ENCODE data around the gene GNPDA1. TPM values are rescaled to one million over a fixed set of nuclear protein-coding genes. Genes with fewer than 3 reads are reported as not detected.
"Not testable (repeated sequence)": the region's sequence is repeated elsewhere in the genome, so short reads cannot be mapped to it uniquely, and the experiment has no call there.

The GNPDA1 gene
- total and polyA plus RNA-seq, 9 of the 15 experiments (the other 6 are each of a cell fraction or from before 2014, with no cell fraction given) = 14.1 to 145 (median 52.2) TPM

DNA sequence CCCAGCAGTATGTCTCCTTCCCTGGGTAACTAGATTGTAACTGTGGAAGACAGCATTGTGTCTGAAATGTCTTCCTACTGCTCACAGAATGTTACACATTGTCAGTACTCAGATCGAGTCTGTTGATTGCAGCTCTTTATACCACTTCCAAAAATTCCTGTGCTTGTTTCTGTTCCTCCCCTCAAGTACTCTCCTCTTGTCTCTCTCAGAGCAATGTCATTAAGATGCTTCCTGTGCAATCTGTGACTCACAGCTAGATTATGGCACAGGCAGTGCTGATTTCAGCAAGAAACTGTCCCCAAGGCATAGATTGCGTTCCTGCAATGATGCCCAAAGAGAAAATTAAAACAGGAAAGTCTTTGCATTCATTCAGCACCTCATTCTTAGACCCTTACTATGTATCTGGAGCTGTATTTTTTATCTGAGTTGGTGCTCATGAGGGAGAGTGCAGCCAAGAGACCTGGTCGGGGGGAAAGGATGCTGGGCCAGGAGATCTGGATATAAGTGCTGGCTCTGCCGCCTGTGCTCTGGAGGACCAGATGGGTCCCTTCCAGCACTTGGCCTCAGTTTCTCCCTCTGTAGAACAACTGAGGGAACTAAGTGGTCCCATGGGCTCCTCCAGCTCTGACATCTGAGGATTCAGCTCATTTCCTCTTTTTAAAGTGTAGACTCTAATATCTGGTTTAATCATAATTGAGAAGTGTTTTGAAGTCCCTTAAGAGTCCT is 40.8 kb upstream of the GNPDA1 start (continued):
- TF ChIP-seq, protein P1, sequence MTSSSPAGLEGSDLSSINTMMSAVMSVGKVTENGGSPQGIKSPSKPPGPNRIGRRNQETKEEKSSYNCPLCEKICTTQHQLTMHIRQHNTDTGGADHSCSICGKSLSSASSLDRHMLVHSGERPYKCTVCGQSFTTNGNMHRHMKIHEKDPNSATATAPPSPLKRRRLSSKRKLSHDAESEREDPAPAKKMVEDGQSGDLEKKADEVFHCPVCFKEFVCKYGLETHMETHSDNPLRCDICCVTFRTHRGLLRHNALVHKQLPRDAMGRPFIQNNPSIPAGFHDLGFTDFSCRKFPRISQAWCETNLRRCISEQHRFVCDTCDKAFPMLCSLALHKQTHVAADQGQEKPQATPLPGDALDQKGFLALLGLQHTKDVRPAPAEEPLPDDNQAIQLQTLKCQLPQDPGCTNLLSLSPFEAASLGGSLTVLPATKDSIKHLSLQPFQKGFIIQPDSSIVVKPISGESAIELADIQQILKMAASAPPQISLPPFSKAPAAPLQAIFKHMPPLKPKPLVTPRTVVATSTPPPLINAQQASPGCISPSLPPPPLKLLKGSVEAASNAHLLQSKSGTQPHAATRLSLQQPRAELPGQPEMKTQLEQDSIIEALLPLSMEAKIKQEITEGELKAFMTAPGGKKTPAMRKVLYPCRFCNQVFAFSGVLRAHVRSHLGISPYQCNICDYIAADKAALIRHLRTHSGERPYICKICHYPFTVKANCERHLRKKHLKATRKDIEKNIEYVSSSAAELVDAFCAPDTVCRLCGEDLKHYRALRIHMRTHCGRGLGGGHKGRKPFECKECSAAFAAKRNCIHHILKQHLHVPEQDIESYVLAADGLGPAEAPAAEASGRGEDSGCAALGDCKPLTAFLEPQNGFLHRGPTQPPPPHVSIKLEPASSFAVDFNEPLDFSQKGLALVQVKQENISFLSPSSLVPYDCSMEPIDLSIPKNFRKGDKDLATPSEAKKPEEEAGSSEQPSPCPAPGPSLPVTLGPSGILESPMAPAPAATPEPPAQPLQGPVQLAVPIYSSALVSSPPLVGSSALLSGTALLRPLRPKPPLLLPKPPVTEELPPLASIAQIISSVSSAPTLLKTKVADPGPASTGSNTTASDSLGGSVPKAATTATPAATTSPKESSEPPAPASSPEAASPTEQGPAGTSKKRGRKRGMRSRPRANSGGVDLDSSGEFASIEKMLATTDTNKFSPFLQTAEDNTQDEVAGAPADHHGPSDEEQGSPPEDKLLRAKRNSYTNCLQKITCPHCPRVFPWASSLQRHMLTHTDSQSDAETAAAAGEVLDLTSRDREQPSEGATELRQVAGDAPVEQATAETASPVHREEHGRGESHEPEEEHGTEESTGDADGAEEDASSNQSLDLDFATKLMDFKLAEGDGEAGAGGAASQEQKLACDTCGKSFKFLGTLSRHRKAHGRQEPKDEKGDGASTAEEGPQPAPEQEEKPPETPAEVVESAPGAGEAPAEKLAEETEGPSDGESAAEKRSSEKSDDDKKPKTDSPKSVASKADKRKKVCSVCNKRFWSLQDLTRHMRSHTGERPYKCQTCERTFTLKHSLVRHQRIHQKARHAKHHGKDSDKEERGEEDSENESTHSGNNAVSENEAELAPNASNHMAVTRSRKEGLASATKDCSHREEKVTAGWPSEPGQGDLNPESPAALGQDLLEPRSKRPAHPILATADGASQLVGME (CRISPR knock-in tag; IDR thresholded peaks at IDR 0.05) = no peak
- TF ChIP-seq FOXA1 (IDR thresholded peaks at IDR 0.05; ENCODE audit: borderline replicate concordance) (no peak), FOSL1 (tag; conservative IDR thresholded peaks at IDR 0.05) (peak; percentile 59), HMG20B (CRISPR knock-in tag; IDR thresholded peaks at IDR 0.05) (no peak), ASH1L (IDR thresholded peaks at IDR 0.05; ENCODE audit: borderline replicate concordance, low read depth, partially characterized antibody) (no peak), SREBF1 (IDR thresholded peaks at IDR 0.05; ENCODE audit: borderline replicate concordance, low read depth, low read length) (no peak), POLR2H (tag; IDR thresholded peaks at IDR 0.05; ENCODE audit: low read depth) (no peak), SPI1 (IDR thresholded peaks at IDR 0.05; ENCODE audit: borderline replicate concordance, low read depth, low read length) (0 out of 2 replicates have a peak, but pooled peaks have one; percentile 37), ATF7 (IDR thresholded peaks at IDR 0.05) (no peak), XRCC3 (IDR thresholded peaks at IDR 0.05) (no peak), ZNF764 (CRISPR knock-in tag; IDR thresholded peaks at IDR 0.05; ENCODE audit: low read depth) (no peak)
- TF ChIP-seq, protein P2, sequence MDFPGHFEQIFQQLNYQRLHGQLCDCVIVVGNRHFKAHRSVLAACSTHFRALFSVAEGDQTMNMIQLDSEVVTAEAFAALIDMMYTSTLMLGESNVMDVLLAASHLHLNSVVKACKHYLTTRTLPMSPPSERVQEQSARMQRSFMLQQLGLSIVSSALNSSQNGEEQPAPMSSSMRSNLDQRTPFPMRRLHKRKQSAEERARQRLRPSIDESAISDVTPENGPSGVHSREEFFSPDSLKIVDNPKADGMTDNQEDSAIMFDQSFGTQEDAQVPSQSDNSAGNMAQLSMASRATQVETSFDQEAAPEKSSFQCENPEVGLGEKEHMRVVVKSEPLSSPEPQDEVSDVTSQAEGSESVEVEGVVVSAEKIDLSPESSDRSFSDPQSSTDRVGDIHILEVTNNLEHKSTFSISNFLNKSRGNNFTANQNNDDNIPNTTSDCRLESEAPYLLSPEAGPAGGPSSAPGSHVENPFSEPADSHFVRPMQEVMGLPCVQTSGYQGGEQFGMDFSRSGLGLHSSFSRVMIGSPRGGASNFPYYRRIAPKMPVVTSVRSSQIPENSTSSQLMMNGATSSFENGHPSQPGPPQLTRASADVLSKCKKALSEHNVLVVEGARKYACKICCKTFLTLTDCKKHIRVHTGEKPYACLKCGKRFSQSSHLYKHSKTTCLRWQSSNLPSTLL (IDR thresholded peaks at IDR 0.05) = no peak
- TF ChIP-seq, protein P3, sequence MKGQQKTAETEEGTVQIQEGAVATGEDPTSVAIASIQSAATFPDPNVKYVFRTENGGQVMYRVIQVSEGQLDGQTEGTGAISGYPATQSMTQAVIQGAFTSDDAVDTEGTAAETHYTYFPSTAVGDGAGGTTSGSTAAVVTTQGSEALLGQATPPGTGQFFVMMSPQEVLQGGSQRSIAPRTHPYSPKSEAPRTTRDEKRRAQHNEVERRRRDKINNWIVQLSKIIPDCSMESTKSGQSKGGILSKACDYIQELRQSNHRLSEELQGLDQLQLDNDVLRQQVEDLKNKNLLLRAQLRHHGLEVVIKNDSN (CRISPR knock-in tag; IDR thresholded peaks at IDR 0.05) = no peak

DNA sequence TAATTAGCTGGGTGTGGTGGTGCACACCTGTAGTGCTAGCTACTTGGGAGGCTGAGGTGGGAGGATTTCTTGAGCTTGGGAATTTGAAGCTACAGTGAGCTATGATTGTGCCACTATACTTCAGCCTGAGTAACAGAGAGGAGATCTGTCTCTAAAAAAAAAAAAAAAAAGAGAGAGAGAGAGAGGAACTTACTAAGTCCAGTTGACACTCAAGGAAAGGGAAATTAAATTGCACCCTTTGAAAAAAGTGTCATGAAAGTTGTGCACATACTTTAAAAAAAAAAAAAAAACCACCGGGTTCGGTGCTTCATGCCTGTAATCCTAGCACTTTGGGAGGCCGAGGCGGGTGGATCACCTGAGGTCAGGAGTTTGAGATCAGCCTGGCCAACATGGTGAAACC is 39.2 kb upstream of the GNPDA1 start:
- FAIRE-seq; POLR2A ChIA-PET; in situ Hi-C loops (cut with MboI): not testable (repeated sequence)

More for the DNA sequence above, 39.2 kb upstream of the GNPDA1 start:
- CTCF ChIA-PET (ENCODE audit: low intra/inter-chr PET ratio); H3K27me3 ChIP-seq (ENCODE audit: control insufficient read depth in 2 of 2, insufficient read depth in 2 of 2, low read length in 2 of 2); H3K9me3 ChIP-seq (replicated peaks; ENCODE audit: control insufficient read depth, insufficient read depth, low read depth, low read length); BruUV-seq (replicated peaks); H3K4me2 ChIP-seq (ENCODE audit: insufficient read depth, low read length); ATAC-seq; H4K20me1 ChIP-seq (replicated peaks; ENCODE audit: control insufficient read depth, insufficient read depth, low read length); H3K36me3 ChIP-seq (ENCODE audit: control insufficient read depth, insufficient read depth, low read length); intact Hi-C loops (cut with micrococcal nuclease); H3K79me2 ChIP-seq (ENCODE audit: control insufficient read depth, insufficient read depth, low read length); H3K4me1 ChIP-seq (replicated peaks in 1 of 2; ENCODE audit: control insufficient read depth in 2 of 2, insufficient read depth in 2 of 2, low read length in 2 of 2); H2AFZ ChIP-seq (ENCODE audit: low read depth, low read length); H3K27ac ChIP-seq (ENCODE audit: extremely low read depth, low read depth, low read length); DNase-seq (ENCODE audit: extremely low read depth in 1 of 4, low spot score in 3 of 4); H3K9ac ChIP-seq (ENCODE audit: insufficient read depth in 1 of 2, low read depth in 2 of 2, low read length in 2 of 2); H3K9me1 ChIP-seq (ENCODE audit: control insufficient read depth, insufficient read depth, low read length); H3K4me3 ChIP-seq: not testable (repeated sequence)
- 42% methylated on average over 4 of the region's 4 CpGs for WGBS (ENCODE audit: insufficient coverage, low coverage, missing lambda C conversion rate)
